GM12872 (cell line): ENCODE results near the gene NFATC1.

Experiments
- TF ChIP-seq, protein P1 (sequence below): IDR thresholded peaks from 3 replicates; pipeline ENCODE4 v1.5.1; 2011; ENCODE audit warnings: low read depth, mild to moderate bottlenecking, low read length, moderate library complexity; ENCODE audit not compliant: insufficient read depth

Gene NFATC1

DNA sequence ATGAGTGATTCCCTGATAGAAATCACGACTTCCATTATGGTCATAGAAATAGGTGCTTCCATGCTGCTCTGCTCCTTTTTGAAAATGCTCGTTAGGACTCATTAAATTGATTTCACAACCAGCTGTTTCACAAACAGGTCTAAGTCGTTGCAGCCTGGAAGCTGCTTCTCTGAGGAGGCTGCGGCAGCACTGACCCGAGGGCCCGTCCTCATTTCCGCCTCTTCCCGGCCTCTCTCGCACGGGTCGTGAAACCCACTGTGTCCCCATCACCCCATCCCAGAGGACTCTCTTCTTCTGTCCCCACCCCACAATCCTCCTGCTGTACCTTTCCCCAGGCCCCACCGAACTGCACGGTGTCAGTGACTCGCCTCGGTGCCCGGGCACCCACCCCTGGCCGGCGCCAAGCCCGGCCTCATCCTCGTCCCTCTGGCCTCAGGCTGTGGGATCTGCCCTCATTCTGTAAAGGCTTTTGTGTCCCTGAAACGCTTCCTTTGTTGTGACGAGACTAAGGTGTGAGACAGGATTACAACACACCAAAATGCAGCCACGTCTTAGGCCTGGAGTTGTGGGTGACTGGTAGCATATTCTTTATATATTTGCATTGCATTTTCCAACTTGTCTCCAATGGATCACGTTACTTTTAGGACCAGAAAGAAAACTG lies 171.2 kb downstream of the NFATC1 start:
- TF ChIP-seq, protein P1, sequence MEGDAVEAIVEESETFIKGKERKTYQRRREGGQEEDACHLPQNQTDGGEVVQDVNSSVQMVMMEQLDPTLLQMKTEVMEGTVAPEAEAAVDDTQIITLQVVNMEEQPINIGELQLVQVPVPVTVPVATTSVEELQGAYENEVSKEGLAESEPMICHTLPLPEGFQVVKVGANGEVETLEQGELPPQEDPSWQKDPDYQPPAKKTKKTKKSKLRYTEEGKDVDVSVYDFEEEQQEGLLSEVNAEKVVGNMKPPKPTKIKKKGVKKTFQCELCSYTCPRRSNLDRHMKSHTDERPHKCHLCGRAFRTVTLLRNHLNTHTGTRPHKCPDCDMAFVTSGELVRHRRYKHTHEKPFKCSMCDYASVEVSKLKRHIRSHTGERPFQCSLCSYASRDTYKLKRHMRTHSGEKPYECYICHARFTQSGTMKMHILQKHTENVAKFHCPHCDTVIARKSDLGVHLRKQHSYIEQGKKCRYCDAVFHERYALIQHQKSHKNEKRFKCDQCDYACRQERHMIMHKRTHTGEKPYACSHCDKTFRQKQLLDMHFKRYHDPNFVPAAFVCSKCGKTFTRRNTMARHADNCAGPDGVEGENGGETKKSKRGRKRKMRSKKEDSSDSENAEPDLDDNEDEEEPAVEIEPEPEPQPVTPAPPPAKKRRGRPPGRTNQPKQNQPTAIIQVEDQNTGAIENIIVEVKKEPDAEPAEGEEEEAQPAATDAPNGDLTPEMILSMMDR = no peak

DNA sequence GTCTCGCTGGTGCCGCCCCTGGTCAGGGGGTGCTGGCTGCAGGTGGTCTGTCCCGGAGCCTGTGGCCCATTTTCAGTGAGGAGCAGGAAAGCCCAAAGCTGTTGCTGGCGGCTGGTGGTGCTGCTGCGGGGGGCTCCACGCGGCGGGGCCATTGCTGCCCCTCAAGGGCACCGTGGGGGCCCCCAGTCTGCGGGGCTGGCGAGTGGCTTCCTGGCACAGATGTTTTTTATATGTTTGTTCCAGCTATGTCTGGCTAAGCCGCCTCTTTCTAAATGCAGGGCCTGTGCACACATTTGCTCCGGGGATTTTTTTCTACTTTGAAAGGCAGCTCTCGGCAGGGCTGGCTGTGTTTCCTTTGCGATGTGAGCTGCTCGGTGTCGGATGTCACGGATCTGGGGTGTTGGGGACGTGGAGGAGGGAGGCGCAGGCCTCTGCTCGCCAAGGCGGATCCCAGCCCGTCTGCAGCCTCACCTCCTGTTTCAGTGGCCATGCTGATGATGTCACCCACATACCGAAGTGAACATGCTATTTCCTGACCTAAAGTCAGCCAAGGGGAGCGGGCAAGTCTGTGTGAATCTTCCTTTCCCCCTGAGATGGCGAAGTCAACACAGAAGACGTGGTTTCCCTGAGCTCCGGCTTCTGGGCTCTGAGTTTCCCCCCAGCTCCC lies 171.9 kb downstream of the NFATC1 start:
- TF ChIP-seq, protein P1 = no peak

DNA sequence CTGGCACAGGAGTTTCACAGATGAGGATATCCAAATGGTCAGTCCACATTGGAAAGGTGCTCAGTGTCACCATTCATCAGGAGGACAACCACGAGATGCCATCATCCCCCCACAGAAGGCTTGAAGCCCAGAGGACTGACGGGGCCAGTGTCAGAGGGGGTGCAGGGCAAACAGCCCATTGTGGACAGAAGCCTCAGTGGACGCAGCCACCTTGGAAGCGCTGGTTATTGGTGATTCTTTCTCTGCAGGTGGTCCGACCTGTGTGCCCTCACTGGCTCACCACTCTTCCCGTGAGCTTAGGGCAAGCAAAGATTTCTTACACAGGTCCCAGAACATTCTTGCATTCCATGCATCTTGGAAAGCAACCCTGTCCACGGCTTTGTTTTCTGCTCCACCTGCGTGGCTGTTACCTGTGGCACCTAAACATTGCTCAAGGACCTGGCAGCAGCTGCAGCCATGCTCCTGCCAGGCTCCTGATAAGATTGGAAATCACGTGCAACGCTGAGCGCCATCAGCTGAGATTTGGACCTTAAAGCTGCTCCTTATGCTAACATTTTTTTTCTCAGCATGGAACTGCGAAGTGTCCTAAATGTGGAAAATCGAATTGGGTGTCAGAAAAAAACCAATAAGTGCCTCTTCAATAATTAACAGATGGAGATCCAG lies 172.9 kb downstream of the NFATC1 start:
- TF ChIP-seq, protein P1 = no peak

DNA sequence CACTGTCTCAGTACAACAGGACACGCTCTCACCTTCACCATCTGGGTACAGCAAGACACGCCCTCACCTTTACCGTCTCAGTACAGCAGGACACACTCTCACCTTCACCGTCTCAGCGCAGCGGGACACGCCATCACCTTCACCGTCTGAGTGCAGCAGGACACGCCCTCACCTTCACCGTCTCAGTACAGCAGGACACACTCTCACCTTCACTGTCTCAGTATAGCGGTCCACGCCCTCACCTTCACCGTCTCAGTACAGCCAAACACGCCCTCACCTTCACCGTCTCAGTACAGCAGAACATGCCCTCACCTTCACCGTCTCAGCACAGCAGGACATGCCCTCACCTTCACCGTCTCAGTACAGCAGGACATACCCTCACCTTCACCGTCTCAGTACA lies 174.0 kb downstream of the NFATC1 start:
- TF ChIP-seq, protein P1 = no peak

DNA sequence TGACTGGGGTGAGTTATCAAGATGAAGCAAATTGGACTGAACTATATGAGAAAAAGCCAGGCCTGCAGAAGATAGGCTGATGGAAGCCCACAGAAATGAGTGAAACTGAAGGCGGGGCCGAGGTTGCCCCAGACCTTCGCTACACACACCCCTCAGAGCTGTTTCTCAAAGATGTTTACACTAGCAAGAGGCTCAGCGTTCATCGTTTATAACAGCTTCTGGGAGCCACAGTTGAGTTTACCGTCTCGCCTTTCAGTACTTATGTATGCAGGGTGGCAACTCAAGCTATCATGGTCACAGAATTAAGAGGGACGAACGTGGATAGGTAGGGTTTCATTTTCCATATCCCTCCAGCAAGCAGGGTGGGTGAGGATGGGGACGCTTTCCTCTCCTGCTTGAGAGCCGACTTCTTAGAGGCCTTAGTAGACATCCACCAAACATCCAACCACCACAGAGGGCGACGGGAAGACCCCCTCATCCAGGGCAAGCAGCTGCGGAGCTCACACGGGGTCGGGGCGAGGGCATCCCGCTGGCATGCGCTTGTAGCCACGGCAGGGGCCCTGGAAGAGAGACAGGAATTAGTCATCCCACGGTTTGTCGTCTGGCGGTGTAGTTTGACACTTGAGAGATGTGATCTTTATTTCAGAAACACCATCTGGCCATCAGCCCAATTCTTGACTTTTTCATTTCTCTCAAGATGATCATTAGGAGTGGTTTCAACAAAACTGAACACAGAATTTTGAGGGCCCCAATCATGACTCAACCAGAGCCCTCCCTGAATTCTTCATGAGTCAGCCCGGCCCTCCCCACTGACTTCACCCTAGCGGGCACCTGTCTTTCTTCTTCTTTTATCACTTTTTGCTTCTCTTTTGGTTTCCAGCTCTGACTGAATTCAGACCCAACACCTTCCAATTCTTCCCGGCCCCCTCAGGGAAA lies 174.8 kb downstream of the NFATC1 start:
- TF ChIP-seq, protein P1 = no peak

DNA sequence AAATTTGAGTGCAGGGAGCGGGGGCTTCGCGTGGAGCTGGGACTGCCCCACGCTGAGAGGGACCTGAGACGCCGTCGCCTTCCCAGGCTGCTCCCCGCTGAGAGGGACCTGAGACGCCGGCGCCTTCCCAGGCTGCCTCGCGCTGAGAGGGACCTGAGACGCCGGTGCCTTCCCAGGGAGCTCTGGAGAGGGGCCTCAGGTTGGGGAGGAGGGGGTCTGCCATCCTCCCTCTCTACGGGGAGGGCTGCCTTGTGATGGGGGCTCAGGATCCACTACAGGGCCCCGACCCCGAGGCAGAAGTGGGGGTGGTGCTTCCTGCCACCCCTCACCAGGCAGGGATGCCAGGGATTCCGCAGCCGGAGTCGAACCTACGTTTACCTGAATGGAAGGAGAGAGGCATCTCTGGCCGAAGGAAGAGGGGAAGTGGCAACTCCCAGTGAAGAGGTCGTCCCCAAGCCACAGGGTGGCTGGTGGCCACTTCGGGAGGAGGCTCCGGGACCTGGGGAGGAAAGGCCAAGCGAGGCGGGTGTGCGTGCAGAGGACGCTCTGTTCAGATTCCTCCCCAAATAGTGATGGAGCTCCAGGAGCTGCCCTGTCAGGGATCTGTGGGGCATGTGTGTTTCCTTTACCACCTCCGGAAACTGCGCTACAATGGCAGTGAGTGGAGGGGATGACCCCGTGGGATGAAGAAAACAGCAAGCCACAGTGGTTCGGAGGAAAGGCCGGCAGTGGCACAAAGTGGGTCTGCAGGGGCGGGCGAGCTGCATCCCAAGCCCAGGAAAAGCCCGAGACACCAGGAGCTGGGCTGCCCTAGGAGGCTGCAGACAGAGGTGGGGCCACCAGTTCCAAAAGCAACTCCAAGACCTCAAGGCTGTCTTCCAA lies 175.7 kb downstream of the NFATC1 start:
- TF ChIP-seq, protein P1 = no peak
